ENCODE results near the gene ATF4. TPM values are rescaled to one million over a fixed set of nuclear protein-coding genes. Genes with fewer than 3 reads are reported as not detected.
A peak's percentile ranks its signal among the peaks of the same experiment; 100 is the strongest.

The ATF4 gene
- total and polyA plus RNA-seq, 2 of the 13 experiments (the other 11 are each of a cell fraction or from before 2014, with no cell fraction given), result 486 to 1,297 TPM

GRCh38 chr22:39545386-39546365, 25.3 kb downstream of the ATF4 start (continued):
- TF ChIP-seq SALL1 (CRISPR knock-in tag; IDR thresholded peaks at IDR 0.05), result peak; percentile 97
- TF ChIP-seq ZBED4 (CRISPR knock-in tag; IDR thresholded peaks at IDR 0.05; ENCODE audit: borderline replicate concordance), result peak; percentile 89
- TF ChIP-seq ZFP1 (CRISPR knock-in tag; IDR thresholded peaks at IDR 0.05), result no peak
- peak; percentile 64 for TF ChIP-seq ZNF263 (CRISPR knock-in tag; IDR thresholded peaks at IDR 0.05)
- TF ChIP-seq SETDB1 (CRISPR knock-in tag; IDR thresholded peaks at IDR 0.05; ENCODE audit: borderline replicate concordance), result no peak
- TF ChIP-seq CEBPG (CRISPR knock-in tag; IDR thresholded peaks at IDR 0.05), result no peak
- no peak for TF ChIP-seq FOXK2 (IDR thresholded peaks at IDR 0.05)
- peak; percentile 95; the same call in 1 of the 2 replicates for TF ChIP-seq ATF6 (CRISPR knock-in tag; conservative IDR thresholded peaks at IDR 0.05)
- no peak for TF ChIP-seq SP1 (IDR thresholded peaks at IDR 0.05)
- 0 out of 2 replicates have a peak, but pooled peaks have one; percentile 33 for TF ChIP-seq SP1 (CRISPR knock-in tag; IDR thresholded peaks at IDR 0.05)
- TF ChIP-seq ZNF30 (CRISPR knock-in tag; IDR thresholded peaks at IDR 0.05), result no peak
- TF ChIP-seq ZBTB44 (CRISPR knock-in tag; IDR thresholded peaks at IDR 0.05), result peak; percentile 94
- peak; percentile 88 for TF ChIP-seq ARNT2 (CRISPR knock-in tag; IDR thresholded peaks at IDR 0.05; ENCODE audit: low read depth)
- no peak for TF ChIP-seq THYN1 (CRISPR knock-in tag; IDR thresholded peaks at IDR 0.05; ENCODE audit: borderline replicate concordance, low read depth)
- no peak for TF ChIP-seq RAD21 (CRISPR knock-in tag; IDR thresholded peaks at IDR 0.05)
- no peak for TF ChIP-seq SUZ12 (IDR thresholded peaks at IDR 0.05; ENCODE audit: low read depth, low read length)
- TF ChIP-seq REXO4 (CRISPR knock-in tag; IDR thresholded peaks at IDR 0.05; ENCODE audit: borderline replicate concordance), result no peak
- TF ChIP-seq SIN3A (IDR thresholded peaks at IDR 0.05; ENCODE audit: borderline replicate concordance, low read depth, low read length), result no peak
- TF ChIP-seq FOXA1 (IDR thresholded peaks at IDR 0.05), result no peak
- TF ChIP-seq FOXA1 (CRISPR knock-in tag; IDR thresholded peaks at IDR 0.05), result no peak
- TF ChIP-seq MTF1 (CRISPR knock-in tag; IDR thresholded peaks at IDR 0.05), result peak; percentile 89
- peak; percentile 98 for TF ChIP-seq DBP (CRISPR knock-in tag; IDR thresholded peaks at IDR 0.05; ENCODE audit: not compliant biosample characterization)

Data from HepG2 (cell line).